ENCODE data around the gene CUL4A.

The CUL4A gene

DNA sequence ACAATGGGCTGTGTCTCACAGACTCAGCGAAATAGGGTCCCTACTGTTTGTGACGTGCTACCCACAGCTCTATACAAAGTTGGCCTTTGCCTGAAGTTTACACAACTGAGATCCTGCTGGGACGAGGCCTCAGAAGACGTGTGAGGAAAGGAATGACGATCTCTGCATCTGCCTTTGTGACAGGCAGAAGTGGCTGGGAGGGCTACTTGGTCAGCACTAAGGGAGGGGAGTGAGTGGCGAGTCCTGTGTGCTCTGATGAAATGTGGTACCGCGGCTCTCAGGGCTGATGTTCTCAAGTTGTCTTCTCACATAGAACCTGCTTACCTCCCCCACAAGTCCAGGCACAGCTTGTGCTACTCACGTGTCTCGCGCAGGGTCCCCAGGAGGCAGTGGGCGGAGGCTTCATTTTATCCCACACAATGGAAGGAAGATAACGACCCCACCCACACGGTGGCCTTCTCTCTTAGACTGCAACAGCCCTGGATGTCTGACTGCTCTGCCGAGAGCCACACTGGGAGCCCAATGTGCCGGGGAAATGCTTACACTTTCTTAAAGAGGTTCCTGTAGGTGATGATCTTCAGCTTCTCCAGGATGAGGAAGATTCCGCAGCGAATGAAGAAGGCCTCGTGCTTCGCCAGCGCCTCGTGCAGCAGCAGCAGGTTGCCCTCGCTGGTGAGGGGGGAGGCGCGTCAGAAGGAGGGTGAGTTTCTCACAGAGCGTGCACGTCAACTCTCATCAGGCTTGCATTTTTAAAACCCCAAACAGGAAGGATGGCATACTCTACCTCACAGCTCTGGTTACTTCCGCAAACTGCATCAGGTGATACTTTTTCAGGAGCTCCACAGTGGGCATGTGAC, 29.8 kb upstream of the CUL4A start:
- no peak for DNase-seq

DNA sequence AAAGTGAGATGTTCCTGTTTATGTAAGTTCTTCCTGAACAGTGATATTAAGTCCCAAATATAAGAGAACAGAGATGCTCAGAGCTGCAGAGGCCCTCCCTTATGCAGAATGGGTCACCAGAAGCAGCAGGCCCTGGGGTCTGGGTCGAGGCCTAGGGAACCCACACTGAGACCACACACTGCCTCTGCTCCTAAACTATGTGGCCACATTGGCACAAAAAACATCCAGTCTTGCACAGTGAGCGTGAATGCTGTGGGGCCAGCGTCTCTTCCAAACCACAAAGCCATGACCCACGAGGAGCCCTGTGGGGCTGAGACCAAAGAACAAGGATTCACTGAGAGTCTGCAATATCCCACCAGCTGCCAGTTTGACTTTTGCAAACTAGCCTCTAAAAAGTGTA, 27.4 kb upstream of the CUL4A start:
- DNase-seq: no peak

DNA sequence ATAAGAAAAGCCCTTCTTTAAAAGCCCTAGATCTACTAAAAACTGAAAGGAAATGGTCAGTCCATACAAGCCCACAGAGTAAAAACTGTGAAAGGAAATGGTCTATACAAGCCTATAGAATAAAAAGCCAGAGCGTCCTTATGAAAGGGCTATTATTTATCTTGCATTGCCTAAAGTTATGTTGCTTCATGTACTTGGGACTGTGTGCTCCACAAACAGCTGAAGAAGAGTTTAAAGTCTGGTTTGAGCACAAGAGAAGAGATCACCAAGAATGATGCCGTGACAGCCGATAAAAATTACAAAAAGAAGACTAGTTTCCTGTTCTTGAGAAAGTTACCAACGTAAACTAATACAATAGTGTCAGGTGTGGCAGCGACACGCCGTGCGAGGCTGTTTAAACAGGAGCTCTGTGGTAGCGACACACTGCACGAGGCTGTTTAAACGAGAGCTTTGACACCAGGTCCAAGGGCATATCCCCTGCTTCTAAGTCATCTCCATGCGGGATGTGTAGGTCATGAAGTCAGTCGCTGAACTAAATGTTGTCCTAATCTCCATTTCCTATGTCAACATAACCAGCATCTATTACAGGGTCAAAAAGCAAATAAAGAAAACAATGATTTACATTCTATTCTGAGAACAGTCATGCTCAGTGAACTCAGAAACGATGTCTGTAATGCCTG, 25.8 kb upstream of the CUL4A start:
- DNase-seq: no peak

DNA sequence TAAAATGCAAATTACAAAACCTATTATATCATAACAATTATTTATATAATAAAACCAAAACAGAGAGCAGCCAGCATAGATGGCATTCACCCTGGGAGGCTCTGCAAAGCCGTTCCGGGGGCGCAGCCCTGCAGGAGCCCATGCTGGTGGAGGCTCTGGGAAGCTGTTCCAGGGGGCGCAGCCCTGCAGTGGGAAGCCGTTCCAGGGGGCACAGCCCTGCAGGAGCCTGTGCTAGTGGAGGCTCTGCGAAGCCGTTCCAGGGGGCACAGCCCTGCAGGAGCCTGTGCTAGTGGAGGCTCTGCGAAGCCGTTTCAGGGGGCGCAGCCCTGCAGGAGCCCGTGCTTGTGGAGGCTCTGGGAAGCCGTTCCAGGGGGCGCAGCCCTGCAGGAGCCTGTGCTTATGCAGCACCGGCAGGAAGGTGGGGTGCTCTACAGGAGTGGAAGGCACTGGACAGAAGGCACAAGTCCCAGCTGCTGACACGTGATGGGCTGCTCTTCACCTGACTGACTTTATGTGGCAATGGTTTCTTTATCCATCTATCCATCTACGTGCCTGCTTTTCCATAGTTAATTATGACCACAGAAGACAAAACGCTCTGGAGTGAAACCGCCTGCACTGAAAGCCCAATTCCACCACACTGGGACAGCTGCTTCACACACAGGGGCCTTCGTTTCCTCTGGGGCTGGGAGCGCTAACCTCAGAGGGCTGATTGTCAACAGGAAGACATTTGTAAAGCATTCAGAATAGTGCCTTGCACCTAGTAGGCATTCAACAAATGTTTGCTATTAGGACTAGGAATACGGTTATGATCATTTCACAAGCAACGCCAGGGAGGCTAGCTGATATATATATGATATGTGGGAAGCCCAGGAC, 24.6 kb upstream of the CUL4A start:
- peak; percentile 28 for DNase-seq

DNA sequence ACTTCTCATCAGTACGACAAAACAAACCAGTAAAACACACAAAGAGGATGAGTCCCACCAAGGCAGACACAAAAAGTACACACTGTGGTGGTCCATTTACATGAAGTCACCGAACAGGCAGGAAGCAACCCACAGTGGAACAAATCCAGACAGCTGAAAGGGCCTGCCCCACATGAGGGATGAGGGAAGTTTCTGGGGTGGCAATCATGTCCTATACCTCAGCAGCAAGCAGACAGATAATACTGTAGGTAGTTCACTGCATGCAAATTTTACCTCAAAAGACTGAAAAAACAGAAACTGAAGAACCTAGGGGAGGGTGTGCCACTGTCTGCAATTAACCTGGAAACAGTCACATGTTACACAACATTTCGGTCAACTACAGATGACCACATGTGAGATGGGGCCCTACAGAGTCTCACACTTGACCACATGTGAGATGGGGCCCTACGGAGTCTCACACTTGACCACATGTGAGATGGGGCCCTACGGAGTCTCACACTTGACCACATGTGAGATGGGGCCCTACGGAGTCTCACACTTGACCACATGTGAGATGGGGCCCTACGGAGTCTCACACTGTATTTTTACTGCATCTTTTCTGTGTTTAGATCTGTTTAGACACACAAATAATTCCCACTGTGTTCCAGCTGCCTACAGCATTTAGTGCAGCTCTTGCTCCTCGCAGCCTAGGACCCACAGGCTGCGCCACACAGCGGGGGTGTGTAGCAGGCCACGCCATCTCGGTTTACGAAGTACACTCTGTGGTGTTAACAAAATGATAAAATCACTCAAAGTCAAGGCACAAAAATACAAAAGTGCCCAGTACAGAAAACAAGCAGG, 23.1 kb upstream of the CUL4A start:
- DNase-seq: no peak

DNA sequence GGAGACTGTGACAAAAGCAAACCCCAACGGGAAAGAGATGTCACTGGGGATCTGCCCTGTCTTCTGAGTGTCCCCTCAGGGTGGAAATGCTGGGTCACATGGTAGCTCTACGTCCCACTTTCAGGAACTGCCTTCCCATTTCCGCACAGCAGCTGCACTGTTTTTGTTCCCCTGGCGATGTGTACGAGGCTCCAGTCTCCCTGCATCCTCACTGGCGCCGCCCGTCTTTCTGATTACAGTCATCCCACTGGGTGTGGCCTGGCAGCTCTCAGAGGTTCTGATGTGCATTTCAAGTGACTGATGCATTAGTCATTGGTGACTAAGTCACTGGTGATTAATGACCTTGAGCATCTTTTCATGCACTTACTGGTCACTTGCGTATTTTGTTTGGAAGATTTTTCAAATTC, 22.1 kb upstream of the CUL4A start:
- DNase-seq: peak; percentile 81

DNA sequence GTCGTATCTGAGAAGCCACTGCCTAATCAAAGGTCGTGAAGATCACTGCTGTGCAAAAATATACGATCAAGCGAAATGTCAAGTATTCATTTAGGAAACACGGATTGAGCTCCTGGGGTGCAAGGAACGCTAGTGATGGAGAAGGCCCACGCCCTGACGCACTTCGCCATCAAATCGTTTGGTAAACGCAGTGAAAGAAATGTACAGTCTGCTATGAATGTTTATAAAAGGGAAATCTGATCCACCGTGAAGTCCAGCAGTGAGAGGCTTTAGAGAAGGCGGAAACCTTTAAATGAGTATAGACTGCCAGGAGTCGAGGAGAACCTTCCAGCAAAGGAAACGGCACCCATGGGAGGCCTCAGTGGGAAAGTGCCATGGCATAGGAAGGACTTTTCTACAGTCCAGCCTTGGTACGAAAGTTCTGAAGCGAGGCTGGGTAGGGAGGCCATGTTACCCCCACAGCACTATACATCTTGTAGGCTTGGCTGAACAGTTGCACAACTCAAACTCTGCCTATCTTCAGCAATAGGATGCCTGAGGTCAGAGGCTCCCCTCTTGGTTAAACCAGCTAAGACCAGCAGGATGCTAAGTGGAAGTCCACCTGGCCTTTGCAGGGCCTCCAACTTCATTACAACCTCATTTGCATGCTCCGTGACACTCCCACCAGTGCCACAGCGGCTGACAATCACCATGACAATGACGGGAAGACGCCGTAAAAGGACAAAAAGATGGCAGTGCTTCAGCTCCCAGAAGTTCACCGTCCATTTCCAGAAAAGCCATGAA, 21.3 kb upstream of the CUL4A start:
- no peak for DNase-seq

DNA sequence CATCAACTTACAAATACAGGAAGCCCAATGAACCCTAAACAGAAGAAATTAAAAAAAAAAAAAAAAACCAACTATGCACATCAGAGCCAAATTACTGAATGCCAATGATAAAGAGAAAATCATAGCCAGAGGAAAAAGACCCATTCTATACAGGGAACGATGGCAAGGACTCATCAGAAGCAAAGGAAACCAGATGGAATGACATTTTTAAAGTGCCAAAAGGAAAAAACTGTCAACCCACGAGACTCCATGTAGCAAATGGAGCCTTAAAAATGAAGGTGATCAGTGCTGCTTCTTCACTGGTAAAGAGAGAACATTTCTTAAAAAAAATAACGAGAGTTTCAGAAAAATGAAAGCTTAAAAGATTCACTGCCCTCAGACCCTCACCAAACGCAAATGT, 19.2 kb upstream of the CUL4A start:
- DNase-seq: no peak

DNA sequence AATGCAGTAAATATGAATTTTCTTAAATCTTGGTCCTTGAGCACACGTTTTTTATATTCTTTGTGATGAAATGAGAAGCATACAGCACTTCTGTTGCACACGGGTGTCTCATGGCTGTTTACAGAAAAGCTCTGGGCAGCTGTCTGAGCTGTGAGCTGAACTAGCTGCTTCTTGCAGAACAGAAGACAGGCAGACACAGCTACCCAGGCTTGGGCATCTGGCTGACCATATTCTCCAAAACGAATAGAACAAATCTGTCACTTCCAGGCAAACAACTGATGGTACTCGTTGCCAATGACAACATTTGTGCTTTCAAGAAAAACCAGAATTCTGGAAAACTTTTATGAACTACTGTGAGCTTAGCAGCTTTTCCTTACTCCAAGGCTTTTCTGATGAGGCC, 17.1 kb upstream of the CUL4A start:
- no peak for DNase-seq

DNA sequence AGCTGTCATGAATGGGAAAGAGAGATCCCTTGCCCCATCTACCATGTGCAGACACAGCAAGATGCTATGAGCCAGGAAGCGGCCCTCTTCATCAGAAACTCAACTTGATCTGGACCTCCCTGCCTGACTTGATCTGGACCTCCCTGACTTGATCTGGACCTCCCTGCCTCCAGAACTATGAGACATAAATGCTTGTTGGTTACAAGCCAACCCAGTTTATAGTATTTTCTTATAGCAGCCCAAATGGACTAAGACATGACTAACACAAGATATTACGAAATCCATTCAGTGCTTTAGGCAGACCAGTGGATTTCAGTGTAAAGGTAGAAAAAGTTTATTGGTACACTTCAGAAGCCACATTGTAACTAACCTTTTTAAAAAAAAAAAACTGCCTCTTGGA, 16.5 kb upstream of the CUL4A start:
- no peak for DNase-seq

DNA sequence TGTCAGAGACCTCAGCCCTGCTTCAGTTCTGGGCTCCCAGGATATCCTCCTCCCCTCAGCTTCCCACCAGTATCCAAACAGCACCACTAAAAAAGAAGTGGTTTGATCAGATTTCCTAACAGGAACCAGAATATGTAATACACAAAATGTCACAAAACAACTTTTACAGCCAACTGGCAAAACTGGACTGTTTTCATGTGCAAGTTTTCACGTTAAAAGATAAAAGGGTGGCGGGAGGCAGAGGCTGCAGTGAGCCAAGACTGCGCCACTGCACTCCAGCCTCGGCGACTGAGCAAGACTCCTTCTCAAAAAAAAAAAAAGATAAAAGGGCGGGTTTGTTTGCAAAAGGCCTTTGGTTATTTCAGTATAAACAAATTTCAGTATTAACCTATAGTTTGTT, 14.1 kb upstream of the CUL4A start:
- no peak for DNase-seq

DNA sequence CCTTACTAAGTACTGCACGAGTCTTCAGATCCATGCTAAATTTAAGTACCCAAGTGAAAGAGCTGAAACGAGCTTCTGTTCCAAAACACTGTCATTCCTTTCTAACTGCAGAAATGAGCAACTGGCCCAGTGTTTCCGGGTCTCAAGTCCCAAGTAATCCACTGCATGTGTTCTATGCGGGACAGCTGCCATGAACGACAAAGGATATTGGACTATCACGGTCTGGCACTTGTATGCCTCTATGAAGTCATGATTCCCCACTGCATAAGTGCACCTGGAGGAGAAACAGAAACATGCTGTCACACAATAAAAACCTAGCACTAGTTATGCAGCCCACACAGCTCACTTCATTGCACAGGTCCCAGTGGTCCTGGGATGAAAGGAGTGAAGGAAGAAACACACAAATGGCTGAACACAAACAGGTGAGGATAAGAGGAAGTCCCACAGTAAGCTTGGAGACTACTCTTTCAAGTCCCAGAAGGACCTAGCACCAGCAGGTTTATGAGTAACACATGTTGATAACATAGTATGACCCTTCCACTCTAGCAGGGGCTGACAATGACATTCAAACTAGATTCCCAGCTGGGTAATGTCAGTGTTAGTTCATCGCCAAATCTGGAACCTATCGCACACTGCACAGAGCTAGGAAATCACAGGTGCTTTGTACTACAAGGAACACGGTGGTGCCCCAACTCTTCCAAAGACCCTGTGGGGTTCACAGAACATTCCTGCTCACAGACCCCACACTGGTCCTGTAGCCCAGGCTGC, 12.3 kb upstream of the CUL4A start:
- no peak for DNase-seq

DNA sequence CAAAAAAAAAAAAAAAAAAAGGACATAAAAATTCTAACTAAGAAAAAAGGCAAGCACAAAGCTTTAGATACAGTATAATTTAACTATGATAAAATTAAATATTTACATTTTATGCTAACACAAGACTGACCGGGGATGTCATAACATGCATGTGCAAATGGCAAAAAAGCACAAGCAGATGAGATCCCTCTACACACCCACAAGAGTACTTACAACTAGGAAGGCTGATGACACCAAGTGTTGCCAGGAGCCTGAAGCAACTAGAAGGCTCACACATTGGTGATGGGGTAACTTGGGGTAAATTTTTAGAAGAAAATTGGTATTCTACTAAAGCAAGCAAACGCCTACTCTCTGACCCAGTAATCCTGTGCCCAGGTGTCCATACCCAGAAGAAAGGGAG, 7.6 kb upstream of the CUL4A start:
- no peak for DNase-seq

DNA sequence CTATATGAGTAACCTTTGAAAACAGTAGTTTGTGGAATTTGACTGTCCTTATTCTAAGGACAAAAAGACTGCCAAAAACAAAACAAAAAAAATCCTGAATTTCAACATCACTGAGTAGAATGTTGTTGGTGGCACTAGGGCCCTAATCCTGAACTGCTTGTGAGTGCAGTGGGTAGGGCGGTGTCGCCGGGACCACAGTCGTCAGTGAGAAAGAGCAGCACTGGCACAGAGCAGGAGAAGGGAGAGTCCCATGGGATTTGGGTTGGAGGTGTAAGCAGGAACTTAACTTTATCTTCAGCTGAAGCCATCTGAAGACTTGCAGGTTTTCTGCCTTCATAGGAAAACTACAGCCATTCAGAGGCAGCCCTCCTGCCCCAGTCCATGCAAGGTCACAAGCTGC, 6.5 kb upstream of the CUL4A start:
- DNase-seq: no peak

DNA sequence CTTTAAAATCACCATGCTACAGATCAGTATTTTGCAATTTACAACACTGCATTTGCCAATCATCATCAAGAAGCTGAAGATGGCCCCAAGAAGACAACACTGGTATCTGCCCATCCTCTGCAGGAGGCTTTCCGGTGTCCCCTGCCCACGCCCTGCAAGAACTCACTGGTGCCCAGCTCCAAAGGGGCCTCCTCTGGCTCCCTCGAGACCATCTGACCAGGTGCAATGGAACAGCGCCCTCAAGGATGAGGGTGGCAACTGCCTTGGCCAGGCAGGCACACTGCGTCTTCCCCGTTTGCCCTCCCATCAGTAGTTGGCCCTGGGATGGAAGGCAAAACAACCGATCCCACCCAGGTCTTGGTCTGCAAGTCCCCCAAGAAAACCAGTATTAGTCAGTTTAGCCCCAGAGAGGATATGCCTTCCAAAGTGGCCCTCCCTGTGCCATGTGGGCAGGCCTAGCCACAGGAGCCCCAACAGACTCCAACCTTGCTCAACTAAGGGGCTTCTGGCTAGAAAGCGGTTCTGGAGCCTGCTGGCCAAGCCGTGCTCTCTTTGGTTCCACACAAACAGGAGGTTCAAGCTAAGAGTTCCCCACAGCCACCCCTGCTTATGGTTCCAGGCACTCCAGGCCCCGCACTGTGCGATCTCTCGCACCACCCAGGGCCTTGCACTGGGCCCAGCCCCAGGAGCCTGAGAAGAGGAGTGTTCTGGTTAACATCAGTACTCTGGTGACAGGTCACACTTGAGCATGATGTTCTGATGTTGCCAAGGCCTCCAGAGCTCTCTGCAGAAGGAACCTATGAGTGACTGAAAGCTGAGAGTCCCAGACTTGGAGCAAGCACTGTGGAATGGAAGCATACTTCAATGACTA, 5.7 kb upstream of the CUL4A start:
- DNase-seq: no peak

DNA sequence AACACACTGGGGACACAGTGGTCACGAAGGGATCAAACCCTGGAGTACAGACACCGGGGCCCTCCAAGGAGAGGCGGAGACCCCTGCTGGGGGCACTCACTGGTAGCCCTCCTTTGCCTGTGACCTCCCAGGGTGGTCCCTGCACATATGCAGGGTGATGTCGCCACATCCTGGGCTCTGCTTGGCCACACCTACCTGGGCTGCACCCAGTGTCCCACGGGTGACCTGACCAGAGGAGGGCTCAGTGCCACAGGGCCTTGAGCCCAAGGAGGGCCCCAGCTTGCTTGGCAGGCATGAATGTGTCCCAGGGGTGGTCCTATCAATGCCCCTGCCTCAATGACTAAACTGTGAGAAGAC, 5.1 kb upstream of the CUL4A start:
- no peak for DNase-seq

DNA sequence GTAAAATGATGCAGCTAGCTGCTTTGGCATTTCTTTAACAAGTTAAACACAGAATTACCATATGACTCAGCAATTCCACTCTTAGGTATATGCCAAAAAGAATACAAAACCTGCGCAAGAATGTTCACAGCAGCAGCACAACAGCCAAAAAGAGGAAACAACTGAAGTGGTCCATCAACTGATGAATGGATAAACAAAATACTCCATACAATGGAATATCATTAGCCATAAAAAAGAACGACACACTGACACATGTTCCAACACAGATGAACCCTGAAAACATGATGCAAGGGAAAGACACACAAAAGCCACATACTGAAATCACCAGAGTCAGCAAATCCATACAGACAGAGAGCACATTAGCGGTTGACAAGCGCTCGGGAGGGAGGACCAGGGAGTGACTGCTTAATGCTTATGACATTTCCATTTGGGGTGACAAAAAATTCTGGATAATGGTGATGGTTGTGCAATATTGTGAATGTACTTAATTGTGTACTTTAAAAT, 3.9 kb upstream of the CUL4A start:
- DNase-seq: no peak

DNA sequence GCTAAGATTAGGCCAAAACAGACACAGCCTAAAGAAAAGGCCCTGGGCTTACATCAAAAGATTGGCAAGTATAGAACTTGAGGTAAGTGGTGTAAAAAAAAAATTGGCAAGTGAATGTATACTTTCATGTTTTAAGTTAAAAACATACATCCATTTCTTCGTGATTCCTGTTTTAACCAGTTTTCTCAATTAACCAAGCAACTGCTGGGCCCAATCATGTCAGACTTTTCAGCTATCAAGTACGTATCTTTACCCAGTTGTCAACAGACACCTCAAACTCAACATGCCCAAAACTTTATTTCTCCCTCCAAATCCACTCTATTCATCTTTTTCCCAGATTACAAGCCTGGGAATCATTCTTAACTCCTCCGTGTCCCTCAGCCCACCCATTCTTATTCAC, 2.0 kb upstream of the CUL4A start:
- DNase-seq: no peak

DNA sequence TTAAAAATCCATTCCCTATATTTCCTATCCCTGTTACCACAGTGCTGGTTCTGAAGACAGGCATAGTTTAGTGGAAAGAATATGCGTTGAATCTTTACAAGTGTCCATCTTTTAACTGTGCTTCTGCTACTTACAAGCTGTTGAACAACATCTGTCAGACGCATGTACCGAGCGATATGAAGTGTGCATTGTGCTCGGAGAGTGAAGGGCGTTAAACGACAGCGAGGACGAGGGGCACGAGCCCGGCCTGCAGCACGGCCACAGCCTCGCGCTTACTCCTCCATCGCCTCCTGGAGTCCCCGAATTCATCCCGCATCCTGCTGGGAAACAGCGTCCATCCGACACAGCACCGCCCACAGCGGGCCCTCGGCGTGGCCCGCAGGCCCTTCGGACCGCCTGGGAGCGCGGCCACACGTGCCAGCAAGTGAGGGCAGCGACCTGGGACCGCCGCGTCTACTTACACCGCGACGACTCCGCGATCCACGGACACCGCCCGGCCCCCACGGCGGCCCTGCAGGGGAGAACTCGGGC, 1.5 kb upstream of the CUL4A start:
- no peak for DNase-seq
